GM19395 (cell line): ENCODE measurements around the gene SLC25A13.
A peak's percentile ranks its signal among the peaks of the same experiment; 100 is the strongest.
"Not testable (repeated sequence)": the region's sequence is repeated elsewhere in the genome, so short reads cannot be mapped to it uniquely, and the experiment has no call there.

ENCODE experiments used
- ATAC-seq: cut with Tn5 transposase; IDR thresholded peaks from one replicate; pipeline ENCODE4 v1.9.1; 2021; ENCODE audit warnings: mild to moderate bottlenecking, moderate library complexity; ENCODE audit not compliant: unreplicated experiment

The SLC25A13 gene, protein sequence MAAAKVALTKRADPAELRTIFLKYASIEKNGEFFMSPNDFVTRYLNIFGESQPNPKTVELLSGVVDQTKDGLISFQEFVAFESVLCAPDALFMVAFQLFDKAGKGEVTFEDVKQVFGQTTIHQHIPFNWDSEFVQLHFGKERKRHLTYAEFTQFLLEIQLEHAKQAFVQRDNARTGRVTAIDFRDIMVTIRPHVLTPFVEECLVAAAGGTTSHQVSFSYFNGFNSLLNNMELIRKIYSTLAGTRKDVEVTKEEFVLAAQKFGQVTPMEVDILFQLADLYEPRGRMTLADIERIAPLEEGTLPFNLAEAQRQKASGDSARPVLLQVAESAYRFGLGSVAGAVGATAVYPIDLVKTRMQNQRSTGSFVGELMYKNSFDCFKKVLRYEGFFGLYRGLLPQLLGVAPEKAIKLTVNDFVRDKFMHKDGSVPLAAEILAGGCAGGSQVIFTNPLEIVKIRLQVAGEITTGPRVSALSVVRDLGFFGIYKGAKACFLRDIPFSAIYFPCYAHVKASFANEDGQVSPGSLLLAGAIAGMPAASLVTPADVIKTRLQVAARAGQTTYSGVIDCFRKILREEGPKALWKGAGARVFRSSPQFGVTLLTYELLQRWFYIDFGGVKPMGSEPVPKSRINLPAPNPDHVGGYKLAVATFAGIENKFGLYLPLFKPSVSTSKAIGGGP

DNA sequence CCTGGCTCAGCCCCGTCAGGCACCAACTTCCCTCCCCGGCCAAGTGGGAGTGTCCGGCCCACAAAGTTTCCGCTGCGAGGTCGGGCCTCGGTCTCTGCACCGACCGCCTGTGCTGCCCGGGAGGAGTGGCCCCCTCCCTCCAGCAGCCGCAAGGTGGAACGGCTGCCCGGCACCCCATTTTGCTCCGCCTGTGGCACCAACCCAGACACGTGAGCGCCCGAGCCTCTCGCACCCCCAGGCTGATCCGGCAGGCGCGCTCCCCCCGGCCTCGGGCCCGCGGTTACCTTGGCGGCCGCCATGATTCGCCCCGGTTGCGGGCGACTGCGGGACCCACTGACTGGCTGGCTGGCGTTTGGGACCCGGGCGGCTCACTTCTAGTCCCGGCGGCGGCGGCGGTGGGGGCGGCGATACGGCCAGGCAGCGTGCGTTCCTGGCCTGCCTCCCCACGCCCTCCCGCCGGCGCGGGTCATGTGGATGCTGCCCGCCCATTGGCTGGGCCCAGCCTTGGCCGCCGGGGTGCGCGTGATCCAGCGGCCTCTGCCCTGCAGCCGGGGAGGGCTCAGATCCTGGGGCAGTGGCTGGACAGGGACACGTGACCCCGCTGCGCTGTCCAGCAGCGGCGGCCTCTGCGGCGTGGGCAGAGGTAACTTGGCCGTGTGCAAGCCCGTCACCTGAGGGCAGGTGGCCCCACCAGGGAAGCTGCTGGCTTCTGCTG is at the start of gene SLC25A13:
SLC25A13 (minus strand) TSS at position 441 of the 715 bp plus-strand sequence; CDS start at position 299, 142 bp downstream.
- ATAC-seq = peak; percentile 72

DNA sequence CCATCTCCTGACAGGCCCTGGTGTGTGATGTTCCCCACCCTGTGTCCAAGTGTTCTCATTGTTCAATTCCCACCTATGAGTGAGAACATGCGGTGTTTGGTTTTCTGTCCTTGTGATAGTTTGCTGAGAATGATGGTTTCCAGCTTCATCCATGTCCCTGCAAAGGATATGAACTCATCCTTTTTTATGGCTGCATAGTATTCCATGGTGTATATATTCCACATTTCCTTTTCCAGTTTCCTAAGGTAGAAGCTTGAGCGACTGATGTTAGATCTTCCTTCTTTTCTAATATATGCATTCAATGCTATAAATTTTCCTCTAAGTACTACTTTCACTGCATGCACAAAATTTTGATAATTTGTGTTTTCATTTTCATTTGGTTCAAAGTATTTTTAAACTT is 44.0 kb upstream of the SLC25A13 start:
- ATAC-seq = not testable (repeated sequence)

DNA sequence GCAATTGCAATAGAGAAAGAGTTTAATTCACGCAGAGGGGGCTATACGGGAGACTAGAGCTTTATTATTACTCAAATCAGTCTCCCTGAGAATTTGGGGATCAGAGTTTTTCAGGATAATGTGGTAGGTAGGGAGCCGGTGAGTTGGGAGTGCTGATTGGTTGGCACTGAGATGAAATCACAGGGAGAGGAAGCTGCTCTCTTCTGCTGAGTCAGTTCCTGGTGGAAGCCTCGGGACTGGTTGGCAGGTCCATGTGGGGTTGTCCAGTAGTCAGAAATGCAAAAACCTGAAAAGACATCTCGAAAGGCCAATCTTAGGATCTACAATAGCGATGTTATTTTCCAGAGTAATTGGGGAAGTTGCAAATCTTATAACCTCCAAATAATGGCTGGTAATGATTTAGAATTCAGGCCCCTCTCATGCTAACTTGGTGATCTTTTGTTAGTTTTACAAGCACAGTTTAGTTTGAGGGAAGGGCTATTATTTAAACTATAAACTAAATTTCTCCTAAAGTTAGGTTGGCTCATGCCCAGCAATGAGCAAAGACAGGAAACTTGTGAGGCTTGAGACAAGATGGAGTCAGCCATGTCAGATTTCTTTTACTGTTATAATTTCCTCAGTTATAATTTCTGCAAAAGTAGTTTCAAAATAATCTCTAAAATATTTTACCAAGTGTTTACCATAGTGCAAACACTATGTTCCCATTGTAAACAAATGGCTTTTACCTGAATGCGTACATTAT is 39.4 kb upstream of the SLC25A13 start:
- ATAC-seq = no peak

DNA sequence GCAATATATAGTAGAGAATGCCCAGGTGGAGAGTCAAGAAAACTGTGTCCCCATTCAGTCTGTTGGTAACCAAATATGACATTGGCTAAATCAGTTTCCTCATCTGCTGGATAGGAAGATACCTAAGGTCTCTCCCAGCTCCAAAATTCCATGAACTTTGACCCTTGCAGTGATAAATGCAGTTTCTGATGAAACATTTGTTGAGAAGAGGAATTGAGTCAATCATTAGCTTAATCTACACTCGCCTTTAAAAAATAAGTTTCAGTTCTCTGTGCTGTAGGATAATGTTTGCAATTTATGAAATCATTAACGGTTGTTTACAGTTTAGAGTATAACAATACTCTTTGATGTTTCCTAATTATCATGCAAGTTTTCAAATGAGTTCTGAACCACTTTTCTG is 38.0 kb upstream of the SLC25A13 start:
- peak; percentile 85 for ATAC-seq

DNA sequence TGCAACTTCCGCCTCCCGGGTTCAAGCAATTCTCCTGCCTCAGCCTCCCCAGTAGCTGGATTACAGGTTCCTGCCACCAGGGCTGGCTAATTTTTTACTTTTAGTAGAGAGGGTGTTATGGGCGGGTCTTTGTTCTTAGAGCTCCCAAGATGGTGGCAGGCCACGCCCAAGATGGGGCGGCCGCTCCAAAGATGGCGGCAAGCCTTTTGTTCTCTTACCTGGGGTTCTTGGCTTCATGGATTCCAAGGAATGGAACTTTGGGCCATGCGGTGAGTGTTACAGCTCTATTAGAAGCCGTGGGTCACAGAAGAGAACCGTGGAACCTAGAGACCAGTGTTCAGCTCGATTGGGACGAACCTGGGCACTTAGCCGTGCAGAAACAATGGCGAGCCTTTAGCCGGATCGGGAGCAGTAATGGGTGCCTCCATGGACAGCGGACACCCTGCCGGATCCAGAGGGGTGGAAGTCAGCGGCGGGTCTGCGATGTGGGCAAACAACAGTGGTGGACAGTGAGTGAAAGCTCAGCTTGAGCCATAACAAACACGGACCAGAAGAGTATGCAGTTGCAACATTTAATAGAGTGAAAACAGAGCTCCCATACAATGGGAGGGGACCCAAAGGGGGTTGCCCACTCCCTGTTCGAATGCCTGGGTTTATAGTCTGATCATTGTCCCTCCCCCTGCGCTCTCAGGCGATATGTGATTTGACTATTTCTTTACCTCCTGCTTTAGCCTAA is 36.5 kb upstream of the SLC25A13 start:
- not testable (repeated sequence) for ATAC-seq

DNA sequence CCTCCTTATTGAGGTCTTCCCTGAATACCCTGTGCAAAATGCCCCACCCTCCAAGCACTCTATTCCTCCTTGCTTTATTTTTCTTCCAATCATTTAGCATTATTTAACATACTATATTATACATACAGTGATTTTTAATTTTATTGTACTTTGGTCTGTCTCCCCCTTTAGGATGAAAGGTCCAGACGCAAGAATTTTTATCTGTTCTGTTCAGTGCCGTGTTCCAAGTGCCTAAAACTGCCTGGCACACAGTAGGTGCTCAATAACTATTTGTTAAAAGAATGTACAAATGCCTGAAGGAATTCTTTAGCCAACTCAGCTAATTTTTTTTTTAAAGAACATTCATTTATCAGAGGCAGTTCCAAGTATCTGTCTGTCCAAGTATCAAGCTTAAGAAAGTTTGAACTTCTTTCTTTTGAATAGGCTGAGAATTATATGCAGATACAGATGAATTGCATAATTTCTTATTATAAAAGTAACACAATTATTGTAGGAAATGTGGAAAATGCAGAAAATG is 34.1 kb upstream of the SLC25A13 start:
- no peak for ATAC-seq

DNA sequence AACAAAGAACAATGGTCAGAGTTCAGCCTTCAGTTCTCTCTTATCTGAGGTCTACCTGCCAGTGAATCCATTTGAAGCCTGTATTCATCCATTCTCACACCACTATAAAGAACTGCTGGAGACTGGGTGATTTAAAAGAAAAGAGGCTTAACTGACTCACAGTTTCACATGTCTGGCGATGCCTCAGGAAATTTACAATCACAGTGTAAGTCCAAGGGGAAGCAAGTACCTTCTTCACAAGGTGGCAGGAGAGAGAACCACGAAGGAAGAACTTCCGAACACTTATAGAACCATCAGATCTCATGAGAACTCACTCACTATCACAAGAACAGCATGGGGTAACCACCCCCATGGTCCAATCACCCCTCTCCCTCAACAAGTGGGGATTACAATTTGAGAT is 33.0 kb upstream of the SLC25A13 start:
- ATAC-seq = no peak

DNA sequence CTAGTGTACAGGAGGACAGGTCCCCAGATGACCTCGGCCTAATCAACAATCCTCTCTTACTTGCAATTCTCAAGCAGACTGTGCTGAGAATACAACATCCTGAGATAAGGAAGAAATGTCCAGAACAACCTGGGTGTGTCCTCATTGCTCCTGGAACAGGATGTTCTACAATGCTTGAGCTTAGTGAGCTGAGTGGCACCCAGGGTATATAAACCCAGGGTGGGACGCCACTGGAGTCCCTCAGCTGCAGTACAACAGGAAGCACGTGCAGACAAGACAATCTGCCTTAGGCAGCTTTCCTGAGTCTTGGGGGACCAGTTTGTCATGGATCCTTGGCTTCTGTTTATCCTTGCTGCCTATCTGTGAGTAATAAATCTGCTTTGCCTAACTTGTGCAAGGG is 27.7 kb upstream of the SLC25A13 start:
- no peak for ATAC-seq

DNA sequence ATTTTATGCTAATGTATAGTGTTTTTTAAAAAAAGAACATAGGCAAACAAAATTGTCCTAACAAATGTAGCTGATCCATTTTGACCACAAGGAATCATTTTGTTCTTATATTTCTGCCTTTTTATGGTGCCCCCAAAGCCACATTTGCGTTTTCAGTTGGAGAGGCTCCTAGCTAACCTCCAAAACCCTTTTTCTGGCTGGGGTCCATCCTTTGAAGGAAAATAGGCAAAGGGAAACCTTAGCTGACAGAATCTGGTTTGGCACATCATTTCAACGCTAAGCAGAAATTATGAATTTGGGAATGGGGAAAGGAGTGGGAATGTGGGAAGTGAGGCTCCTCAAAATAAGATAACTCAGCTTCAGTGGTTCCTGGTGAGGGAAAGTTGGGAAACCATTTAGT is 25.6 kb upstream of the SLC25A13 start:
- no peak for ATAC-seq

DNA sequence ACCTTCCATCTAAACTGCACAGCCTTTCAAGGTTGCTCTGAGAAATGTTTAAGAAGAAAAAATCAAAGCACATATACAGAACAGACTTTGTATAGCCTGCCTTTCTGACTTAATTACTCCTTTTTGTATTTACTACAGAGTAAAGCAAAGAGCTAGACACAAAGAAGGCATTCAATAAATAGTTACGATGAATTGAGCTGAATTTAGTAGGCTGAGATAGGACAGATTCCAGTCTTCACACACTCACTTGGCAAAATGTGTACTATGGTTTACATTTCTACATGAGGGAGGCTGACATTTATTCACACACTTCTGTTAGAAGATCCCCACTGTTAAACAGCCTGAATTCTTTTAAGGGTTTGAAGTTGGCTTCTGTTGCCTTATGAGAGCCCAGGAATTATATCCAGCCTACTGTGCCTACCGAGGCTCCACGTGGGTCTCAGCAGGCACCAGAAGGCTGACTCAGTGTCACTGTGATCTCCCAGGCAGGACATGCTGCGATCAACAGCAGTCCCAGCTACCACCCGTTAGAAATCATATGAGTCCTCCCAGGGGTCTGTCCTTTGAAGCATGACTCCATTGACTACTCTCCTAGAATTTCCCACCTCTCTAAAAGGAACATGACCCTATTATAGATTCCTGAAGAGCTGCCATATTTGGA is 24.5 kb upstream of the SLC25A13 start:
- no peak for ATAC-seq

DNA sequence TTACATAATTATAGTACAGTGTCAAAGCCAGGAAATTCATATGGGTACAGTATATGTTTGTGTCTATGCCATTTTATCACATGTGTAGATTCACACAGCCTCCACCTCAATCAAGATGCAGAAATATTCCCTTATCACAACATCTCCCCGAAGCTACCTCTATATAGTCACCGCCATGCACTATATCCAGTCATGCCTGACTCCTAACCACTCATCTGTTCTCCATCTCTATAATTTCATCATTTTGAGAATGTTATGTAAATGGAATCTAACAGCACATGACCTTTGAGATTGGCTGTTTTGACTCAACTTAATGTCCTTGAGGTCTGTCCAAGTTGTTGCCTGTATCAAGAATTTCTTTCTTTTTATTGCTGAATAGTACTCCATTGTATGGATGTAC is 22.3 kb upstream of the SLC25A13 start:
- ATAC-seq = no peak

DNA sequence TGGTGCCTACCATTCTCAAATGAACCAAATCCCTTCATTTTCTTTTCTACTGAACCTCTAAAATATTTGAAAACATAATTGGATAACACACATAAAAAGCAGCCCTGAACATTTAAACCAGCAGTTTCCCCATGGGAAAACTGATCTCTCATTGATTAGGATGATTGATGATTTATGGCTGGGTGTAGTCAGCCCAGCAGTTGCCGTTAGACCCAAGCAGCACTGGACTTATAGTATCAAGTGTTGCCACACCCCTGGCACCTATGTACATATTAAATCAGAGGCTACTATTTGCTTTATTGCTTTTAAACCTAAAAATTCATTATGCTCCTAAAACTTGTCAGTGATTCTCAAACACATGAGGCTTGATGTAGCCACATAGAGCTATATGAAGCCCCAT is 20.2 kb upstream of the SLC25A13 start:
- no peak for ATAC-seq

DNA sequence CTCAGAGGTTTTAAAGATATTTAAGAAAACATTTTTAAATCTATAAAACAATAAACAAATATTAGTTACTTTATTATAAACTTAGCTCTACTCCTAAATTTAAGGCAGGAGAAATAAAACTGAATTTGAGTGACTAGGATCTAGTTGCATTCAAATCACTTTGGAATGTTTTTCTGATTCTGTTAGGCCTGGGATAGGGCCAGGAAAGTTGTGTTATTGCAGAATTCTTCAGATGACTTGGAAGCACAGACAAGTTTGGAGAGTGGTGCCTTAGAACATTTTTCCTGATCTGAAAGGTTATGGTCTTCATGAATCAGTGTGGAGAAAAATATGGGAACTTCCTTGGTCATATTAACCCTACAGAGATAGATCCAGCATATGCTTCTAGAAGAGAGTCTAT is 15.6 kb upstream of the SLC25A13 start:
- ATAC-seq = no peak

DNA sequence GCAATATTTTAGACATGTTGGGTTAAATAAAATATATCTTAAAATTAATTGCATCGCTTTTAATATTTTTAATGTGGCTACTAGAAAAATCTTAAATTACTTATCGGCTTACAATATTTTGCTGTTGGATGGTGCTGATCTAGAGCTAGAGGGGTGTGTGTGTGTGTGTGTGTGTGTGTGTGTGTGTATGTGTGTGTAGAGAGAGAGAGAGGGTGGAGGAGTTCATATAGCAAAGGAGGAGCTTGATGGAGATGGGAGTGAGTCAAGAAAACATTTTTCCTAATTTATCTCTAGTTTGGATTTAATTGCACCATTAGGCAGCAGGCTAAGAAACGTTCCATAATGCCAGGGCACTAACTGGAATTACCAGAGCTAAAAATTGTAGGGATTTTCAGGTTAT is 10.4 kb upstream of the SLC25A13 start:
- no peak for ATAC-seq

DNA sequence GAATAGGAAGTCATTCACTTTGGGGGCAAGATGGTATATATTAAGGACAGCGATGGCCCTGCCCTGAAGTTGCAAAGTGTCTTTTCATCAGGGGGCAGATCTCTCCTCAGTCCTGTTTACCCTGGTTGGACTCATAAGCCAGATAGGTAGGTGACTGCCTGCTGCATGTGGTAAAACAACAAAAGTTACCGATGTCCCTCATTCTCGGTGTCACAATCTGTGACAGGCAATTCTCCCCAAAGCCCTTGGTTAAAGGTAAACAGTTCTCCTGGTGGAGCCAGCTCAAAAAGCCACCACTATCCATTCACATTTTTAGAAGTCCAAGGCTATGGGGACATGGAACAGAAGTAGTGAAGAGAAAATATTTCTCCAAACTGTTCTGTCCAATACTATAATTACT is 9.9 kb upstream of the SLC25A13 start:
- ATAC-seq = no peak

DNA sequence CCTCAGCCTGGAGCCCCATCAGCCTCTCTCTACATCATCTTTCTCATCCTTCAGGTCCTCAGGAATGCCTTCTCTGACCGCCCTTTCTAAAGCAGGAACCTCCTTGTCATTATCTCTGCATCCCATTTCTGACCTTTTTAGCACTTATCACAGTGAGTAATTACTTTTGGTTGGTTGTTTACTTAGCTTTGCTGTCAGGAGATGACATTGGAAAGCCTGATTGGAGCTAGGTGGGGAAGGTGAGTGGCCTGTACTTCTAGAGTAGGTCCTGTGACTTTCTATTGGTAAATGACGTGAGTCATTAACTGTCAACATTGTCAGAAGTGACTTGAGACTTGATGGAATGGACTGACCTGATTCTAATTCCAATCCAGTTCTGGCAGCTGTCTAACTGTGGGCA is 9.3 kb upstream of the SLC25A13 start:
- no peak for ATAC-seq

DNA sequence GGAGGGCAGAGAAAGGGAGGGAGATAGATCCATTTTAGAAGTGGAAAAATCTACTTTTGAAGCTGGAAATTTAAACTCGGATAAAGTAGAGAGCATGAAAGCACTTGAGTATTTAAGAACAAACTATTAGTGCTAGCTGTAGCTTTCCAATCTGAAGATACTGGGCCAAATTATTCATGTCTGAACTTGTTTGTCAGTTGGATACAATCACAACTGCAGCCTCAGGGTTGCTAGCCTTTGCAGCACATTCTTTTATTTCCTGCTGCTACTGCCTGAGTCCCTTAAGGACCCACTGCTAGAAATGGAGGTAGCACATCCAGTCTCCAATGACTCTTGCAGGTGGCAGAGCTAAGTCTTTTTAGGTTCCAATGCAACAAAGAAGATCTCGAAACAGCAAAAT is 8.3 kb upstream of the SLC25A13 start:
- ATAC-seq = no peak

DNA sequence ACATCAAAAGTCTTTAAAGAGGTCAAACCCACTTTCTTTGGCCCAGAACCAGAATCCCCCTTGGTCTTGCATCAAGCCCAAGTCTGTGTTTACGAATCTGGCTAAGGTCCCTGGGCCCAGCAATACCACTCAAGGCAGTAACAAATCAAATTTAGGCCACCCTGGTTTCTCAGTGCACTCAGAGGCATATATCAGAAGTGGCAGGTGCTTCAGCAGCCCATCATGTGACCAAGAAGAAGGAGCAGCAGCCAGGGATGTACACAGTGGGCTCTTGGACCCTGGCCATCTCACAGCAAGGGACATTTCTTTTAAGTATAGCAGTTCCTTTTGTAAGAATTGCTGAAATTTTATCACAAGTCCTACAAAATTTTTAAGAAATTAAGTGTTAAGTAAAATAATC is 7.3 kb upstream of the SLC25A13 start:
- ATAC-seq = no peak

DNA sequence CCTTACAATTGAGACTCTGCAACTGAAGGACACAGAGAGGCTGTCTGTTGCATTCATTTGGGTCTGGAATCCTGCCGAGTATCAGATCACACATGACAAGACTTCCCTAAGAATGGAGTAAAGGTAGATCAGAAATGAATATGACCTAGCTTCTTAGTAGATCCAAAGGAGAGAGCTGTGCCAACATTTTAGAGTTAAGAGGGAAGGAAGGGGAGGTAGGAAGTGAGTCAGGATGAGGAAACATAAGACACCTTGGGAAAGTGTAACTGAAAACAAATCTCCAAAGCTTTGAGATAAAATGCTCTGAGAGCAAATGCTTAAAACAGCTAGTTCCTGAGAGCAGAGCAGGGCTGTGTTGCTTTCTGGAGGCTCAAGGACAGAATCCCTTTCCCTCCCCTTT is 6.1 kb upstream of the SLC25A13 start:
- no peak for ATAC-seq

DNA sequence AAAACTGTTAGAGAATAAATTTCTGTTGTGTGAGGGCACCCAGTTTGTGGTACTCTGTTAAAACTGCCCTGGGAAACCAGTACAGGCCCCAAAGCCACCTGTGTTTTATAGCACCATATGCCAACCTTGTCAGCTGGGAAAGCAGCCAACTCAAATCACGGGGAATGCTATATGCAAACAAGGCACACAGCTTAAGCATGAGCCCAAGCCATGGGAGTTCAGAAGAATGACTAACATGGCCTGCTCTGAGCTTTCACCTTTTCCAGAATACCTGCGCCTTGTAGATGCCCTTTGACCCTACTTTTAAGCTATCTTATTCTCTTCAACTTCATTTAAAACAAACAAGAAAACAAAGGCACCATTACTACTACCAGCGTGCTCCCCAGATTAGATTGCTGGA is 5.5 kb upstream of the SLC25A13 start:
- ATAC-seq = no peak
